Natural killer cell (primary cell): ENCODE results near the gene SPTBN4. TPM values are rescaled to one million over a fixed set of nuclear protein-coding genes. Genes with fewer than 3 reads are reported as not detected.

Source experiments
- ATAC-seq, 3 donors: fragments of 150-1000 bp in 2 of 3; fragments of 200-7000 bp in 1 of 3; cut with Tn5 transposase; 1 replicate in 1 of 3; 2 replicates in 2 of 3; pipeline ENCODE4 v1.10.0; 2021; ENCODE audit warnings: mild to moderate bottlenecking in 2 of 3, moderate library complexity in 2 of 3
- DNase-seq, 2 donors: peaks; one replicate each; pipeline versions ENCODE4 v3.0.0 to v3.0.0-alpha.2; 2013 to 2021; ENCODE audit warnings: mixed read lengths in 1 of 2
- H3K27ac ChIP-seq: one replicate; pipeline ENCODE4 v1.5.1; 2013; ENCODE audit warnings: mild to moderate bottlenecking, low read length
- H3K27me3 ChIP-seq: one replicate; pipeline ENCODE4 v1.6.1; 2013; ENCODE audit warnings: low read length; ENCODE audit not compliant: control insufficient read depth, insufficient read depth
- H3K36me3 ChIP-seq: one replicate; pipeline ENCODE4 v1.6.1; 2013; ENCODE audit warnings: low read length; ENCODE audit not compliant: control insufficient read depth, insufficient read depth
- H3K4me1 ChIP-seq: one replicate; pipeline ENCODE4 v1.6.1; 2013; ENCODE audit warnings: low read length; ENCODE audit not compliant: control insufficient read depth, insufficient read depth
- H3K4me3 ChIP-seq: one replicate; pipeline ENCODE4 v1.5.1; 2013; ENCODE audit warnings: low read length
- H3K9me3 ChIP-seq: one replicate; pipeline ENCODE4 v1.6.1; 2013; ENCODE audit warnings: low read length; ENCODE audit not compliant: control insufficient read depth, insufficient read depth
- H3K27ac Mint-ChIP-seq, 2 donors: one replicate each; pipeline ENCODE4 v1.8.0; 2022; ENCODE audit warnings: mild to moderate bottlenecking in 2 of 2, mixed read lengths in 2 of 2, moderate library complexity in 1 of 2
- H3K27me3 Mint-ChIP-seq, 2 donors: one replicate each; pipeline ENCODE4 v1.8.0; 2022; ENCODE audit warnings: low read depth in 2 of 2, mixed read lengths in 2 of 2
- H3K36me3 Mint-ChIP-seq: one replicate; pipeline ENCODE4 v1.8.0; 2022; ENCODE audit warnings: mixed read lengths
- H3K4me1 Mint-ChIP-seq, 2 donors: one replicate each; pipeline ENCODE4 v1.8.0; 2022; ENCODE audit warnings: mixed read lengths in 2 of 2
- H3K4me3 Mint-ChIP-seq: one replicate; pipeline ENCODE4 v1.8.0; 2022; ENCODE audit warnings: mild to moderate bottlenecking, moderate library complexity, mixed read lengths
- H3K9me3 Mint-ChIP-seq, 2 donors: one replicate each; pipeline ENCODE4 v1.8.0; 2022; ENCODE audit warnings: mixed read lengths in 2 of 2
- CTCF ChIP-seq: fragments of 200-600 bp; IDR thresholded peaks from one replicate; pipeline ENCODE4 v1.8.0; 2022; ENCODE audit warnings: antibody characterized with exemption
- WGBS: methylation state at CpG from one replicate; pipeline ENCODE4 v1.1.7; 2013; ENCODE audit warnings: missing lambda C conversion rate; ENCODE audit not compliant: insufficient coverage; 5-methylcytosine and 5-hydroxymethylcytosine counted together
- intact Hi-C: fragments of 100-400 bp; cut with micrococcal nuclease; formaldehyde crosslinking; loops from one replicate; pipeline ENCODE4 v1.14.2; 2022
- total RNA-seq, 4 donors: library from RNA; stranded (reverse); fragments of 120-200 nt in 1 of 4; gene quantifications; one replicate each; pipeline versions ENCODE4 v1.2.3 to v1.2.4, GENCODE V29; 2013 to 2022

Gene SPTBN4
- total RNA-seq, 3 donors from 2014 or later (not counting 1 experiment from before 2014, with no cell fraction given), result 0.16 to 0.63 (median 0.31) TPM

- no peaks in the 10 kb centered on the region for H3K36me3 Mint-ChIP-seq
- H3K4me1 ChIP-seq, result peaks cover 35% of the 10 kb centered on the region
- WGBS, result under 1% methylated on average over 40 of the region's 55 CpGs
- ATAC-seq (peak; percentile 98 to 99 (median 99)), DNase-seq (peak; percentile 95 to 96)
- peaks cover 18 to 32% of the 10 kb centered on the region in 2 donors for H3K4me1 Mint-ChIP-seq
- peak within 1 kb of the TSS; percentile 78 for H3K27ac ChIP-seq
- H3K9me3 Mint-ChIP-seq, result no peaks in the 10 kb centered on the region
- H3K4me3 Mint-ChIP-seq, result peak within 1 kb of the TSS; percentile 85
- peak within 1 kb of the TSS; percentile 65 to 75 for H3K27ac Mint-ChIP-seq
- no peaks in the 10 kb centered on the region for H3K27me3 ChIP-seq
- peaks cover 24% of the 10 kb centered on the region for H3K36me3 ChIP-seq
- intact Hi-C loops, result no loop called here
- peak within 1 kb of the TSS; percentile 94 for H3K4me3 ChIP-seq
- no peak for TF ChIP-seq CTCF
- H3K9me3 ChIP-seq, result no peaks in the 10 kb centered on the region
- H3K27me3 Mint-ChIP-seq, result no peaks in the 10 kb centered on the region
These were observed 110.0 kb downstream of the SPTBN4 start, which contains the start of gene SHKBP1 for GRCh38 chr19:40576585-40577451. Gene SHKBP1, plus strand, starts transcription at chr19:40576873. Its CDS starts 27 bp downstream, at chr19:40576900.

GRCh38 chr19:40578442-40578908 lies 111.7 kb downstream of the SPTBN4 start:
- ATAC-seq (no peak), DNase-seq (peak in 1 of 2 donors; percentile 40)
- H3K9me3 ChIP-seq, result no peaks in the 10 kb centered on the region
- Mint-ChIP-seq H3K27ac (peak overlapping the region; percentile 14 to 18), H3K4me3 (peak overlapping the region; percentile 85), H3K4me1 (peaks cover 18 to 37% of the 10 kb centered on the region in 2 donors), H3K9me3 (no peaks in the 10 kb centered on the region), H3K27me3 (no peaks in the 10 kb centered on the region), H3K36me3 (no peaks in the 10 kb centered on the region)
- peaks cover 40% of the 10 kb centered on the region for H3K36me3 ChIP-seq
- intact Hi-C loops, result no loop called here
- H3K27ac ChIP-seq, result no peak overlapping the region
- no peak for TF ChIP-seq CTCF
- H3K27me3 ChIP-seq, result no peaks in the 10 kb centered on the region
- H3K4me1 ChIP-seq, result peaks cover 35% of the 10 kb centered on the region
- no peak overlapping the region for H3K4me3 ChIP-seq
- WGBS, result 90% methylated on average over 12 of the region's 12 CpGs

DNA sequence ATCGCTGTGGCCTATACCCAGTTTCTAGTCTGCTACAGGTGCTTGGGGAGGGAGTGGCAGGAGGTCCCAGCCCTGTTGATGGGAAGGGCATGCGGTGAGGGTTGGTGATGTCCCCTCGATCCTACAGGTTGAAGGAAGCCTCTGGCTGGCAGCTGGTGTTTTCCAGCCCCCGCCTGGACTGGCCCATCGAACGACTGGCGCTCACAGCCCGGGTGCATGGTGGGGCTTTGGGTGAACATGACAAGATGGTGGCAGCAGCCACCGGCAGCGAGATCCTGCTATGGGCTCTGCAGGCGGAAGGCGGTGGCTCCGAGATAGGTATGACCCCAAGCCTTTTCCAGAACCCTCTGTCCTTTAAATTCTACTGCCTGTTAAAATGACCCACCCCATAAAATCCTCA lies 113.8 kb downstream of the SPTBN4 start:
- ATAC-seq (no peak), DNase-seq (no peak)
- Histone ChIP-seq H3K36me3 (peaks cover 51% of the 10 kb centered on the region), H3K9me3 (no peaks in the 10 kb centered on the region), H3K27me3 (no peaks in the 10 kb centered on the region), H3K4me3 (no peak overlapping the region), H3K27ac (peak overlapping the region; percentile 31), H3K4me1 (peaks cover 34% of the 10 kb centered on the region)
- Mint-ChIP-seq H3K27ac (no peak overlapping the region), H3K4me3 (no peak overlapping the region), H3K36me3 (no peaks in the 10 kb centered on the region), H3K9me3 (no peaks in the 10 kb centered on the region), H3K27me3 (no peaks in the 10 kb centered on the region), H3K4me1 (peaks cover 18 to 40% of the 10 kb centered on the region in 2 donors)
- no peak for TF ChIP-seq CTCF
- 97% methylated on average over 13 of the region's 13 CpGs for WGBS
- intact Hi-C loops, result no loop called here
